Measurements from ENCODE around the gene DDX49.

DDX49 gene

DNA sequence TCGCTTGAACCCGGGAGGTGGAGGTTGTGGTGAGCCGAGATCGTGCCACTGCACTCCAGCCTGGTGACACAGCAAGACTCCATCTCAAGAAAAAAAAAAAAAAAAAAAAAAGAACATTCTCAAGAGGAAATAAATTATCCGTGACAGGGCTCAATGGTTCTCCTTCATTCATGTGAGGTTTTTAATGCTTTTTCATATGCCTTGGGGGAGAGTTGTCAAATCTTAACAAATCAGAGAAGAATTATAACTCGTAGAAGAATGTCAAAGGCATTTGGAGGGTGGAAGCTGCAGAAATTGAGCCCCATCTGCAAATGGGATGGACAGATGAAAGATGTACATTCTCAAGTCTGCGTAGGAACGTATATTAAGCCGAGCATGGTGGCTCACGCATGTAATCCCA is 56.4 kb downstream of the DDX49 start:
- Histone ChIP-seq H3K4me1 (ENCODE audit: control insufficient read depth in 1 of 2, insufficient read depth in 1 of 2, low read depth in 1 of 2, low read length in 1 of 2) (peaks cover 45 to 58% of the 10 kb centered on the region in 2 experiments), H3K9me3 (no peaks in the 10 kb centered on the region), H3K27me3 (no peaks in the 10 kb centered on the region), H3K36me3 (no peaks in the 10 kb centered on the region), H3K4me3 (ENCODE audit: low read depth in 1 of 2, low read length in 1 of 2) (no peak overlapping the region), H3K27ac (no peak overlapping the region)
- TF ChIP-seq, protein P1, sequence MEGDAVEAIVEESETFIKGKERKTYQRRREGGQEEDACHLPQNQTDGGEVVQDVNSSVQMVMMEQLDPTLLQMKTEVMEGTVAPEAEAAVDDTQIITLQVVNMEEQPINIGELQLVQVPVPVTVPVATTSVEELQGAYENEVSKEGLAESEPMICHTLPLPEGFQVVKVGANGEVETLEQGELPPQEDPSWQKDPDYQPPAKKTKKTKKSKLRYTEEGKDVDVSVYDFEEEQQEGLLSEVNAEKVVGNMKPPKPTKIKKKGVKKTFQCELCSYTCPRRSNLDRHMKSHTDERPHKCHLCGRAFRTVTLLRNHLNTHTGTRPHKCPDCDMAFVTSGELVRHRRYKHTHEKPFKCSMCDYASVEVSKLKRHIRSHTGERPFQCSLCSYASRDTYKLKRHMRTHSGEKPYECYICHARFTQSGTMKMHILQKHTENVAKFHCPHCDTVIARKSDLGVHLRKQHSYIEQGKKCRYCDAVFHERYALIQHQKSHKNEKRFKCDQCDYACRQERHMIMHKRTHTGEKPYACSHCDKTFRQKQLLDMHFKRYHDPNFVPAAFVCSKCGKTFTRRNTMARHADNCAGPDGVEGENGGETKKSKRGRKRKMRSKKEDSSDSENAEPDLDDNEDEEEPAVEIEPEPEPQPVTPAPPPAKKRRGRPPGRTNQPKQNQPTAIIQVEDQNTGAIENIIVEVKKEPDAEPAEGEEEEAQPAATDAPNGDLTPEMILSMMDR (IDR thresholded peaks at IDR 0.05), result no peak

Data from neutrophil (primary cell).